K562 (cell line): ENCODE data around the gene BID. TPM values are rescaled to one million over a fixed set of nuclear protein-coding genes. Genes with fewer than 3 reads are reported as not detected.

Source experiments
- ATAC-seq: fragments of 200-7000 bp; cut with Tn5 transposase; 3 replicates; pipeline ENCODE4 v1.9.1; 2020; ENCODE audit warnings: moderate library complexity
- BruUV-seq: library from RNA; stranded (reverse); fragments of 400-500 nt; replicated peaks from 2 replicates; lab custom pipeline; 2021; lab: Mats Ljungman, UMichigan
- CTCF ChIA-PET: fragments of 300-600 bp; formaldehyde crosslinking; extraction: SDS; loops from one replicate; lab custom pipeline; 2021; ENCODE audit warnings: low intra/inter-chr PET ratio; lab: Yijun Ruan, JAX
- POLR2A ChIA-PET: fragments of 300-600, 350-650 bp; sonication (Branson Sonifier 250); formaldehyde crosslinking; extraction: SDS; loops from one replicate; lab custom pipeline; 2021; ENCODE audit warnings: antibody characterized with exemption, inconsistent platforms; lab: Yijun Ruan, JAX
- DNase-seq, 4 experiments: peaks; one replicate each; pipeline versions ENCODE4 v3.0.0 to v3.0.0-alpha.2; 2011 to 2018; ENCODE audit warnings: low spot score in 3 of 4, mixed read lengths in 3 of 4; ENCODE audit errors: extremely low read depth in 1 of 4
- FAIRE-seq: peaks from 2 replicates; lab custom pipeline; 2011; peaks lifted over from hg19 to GRCh38; lab: Jason Lieb, UNC
- H2AFZ ChIP-seq: 2 replicates; pipeline ENCODE4 v1.6.0; 2011; ENCODE audit warnings: low read depth, low read length, control low read depth, inconsistent platforms
- H3K27ac ChIP-seq: fragments of 200-600 bp; 3 replicates; pipeline ENCODE4 v1.8.0; 2011; ENCODE audit warnings: low read depth, mild to moderate bottlenecking, control low read depth, inconsistent platforms, low read length, moderate library complexity, mixed read lengths; ENCODE audit errors: extremely low read depth
- H3K27me3 ChIP-seq, 2 experiments: fragments of 300-600 bp in 1 of 2; 2 replicates in 1 of 2; 3 replicates in 1 of 2; pipeline versions ENCODE4 v1.6.0 to v1.8.0; 2011; ENCODE audit warnings: inconsistent platforms in 2 of 2, low read length in 2 of 2, mild to moderate bottlenecking in 1 of 2, mixed read lengths in 1 of 2, moderate library complexity in 1 of 2; ENCODE audit not compliant: control insufficient read depth in 2 of 2, insufficient read depth in 2 of 2
- H3K36me3 ChIP-seq: fragments of 300-600 bp; 3 replicates; pipeline ENCODE4 v1.8.0; 2011; ENCODE audit warnings: mild to moderate bottlenecking, low read length, inconsistent platforms; ENCODE audit not compliant: control insufficient read depth, insufficient read depth
- H3K4me1 ChIP-seq, 2 experiments: fragments of 200-600 bp in 1 of 2; replicated peaks in 1 of 2; 2 replicates in 1 of 2; 3 replicates in 1 of 2; pipeline versions ENCODE4 v1.5.1 to v1.8.0; 2011; ENCODE audit warnings: inconsistent platforms in 2 of 2, low read length in 2 of 2, mild to moderate bottlenecking in 1 of 2, mixed read lengths in 1 of 2, moderate library complexity in 1 of 2; ENCODE audit not compliant: control insufficient read depth in 2 of 2, insufficient read depth in 2 of 2
- H3K4me2 ChIP-seq: 2 replicates; pipeline ENCODE4 v1.6.1; 2011; ENCODE audit warnings: low read length, control low read depth, inconsistent platforms, mixed read lengths; ENCODE audit not compliant: insufficient read depth
- H3K4me3 ChIP-seq: fragments of 200-600 bp; sonication (generic), shearing (Covaris generic); 2 replicates; pipeline ENCODE4 v1.5.1; 2016; ENCODE audit warnings: control low read depth, inconsistent platforms
- H3K79me2 ChIP-seq: fragments of 200-600 bp; 3 replicates; pipeline ENCODE4 v1.8.0; 2011; ENCODE audit warnings: low read length, inconsistent platforms; ENCODE audit not compliant: control insufficient read depth, insufficient read depth
- H3K9ac ChIP-seq, 2 experiments: 2 replicates each; pipeline versions ENCODE4 v1.6.0 to v1.6.1; 2011; ENCODE audit warnings: low read depth in 2 of 2, low read length in 2 of 2, control low read depth in 1 of 2, inconsistent platforms in 1 of 2, mild to moderate bottlenecking in 1 of 2, mixed read lengths in 1 of 2; ENCODE audit not compliant: insufficient read depth in 1 of 2
- H3K9me1 ChIP-seq: one replicate; pipeline ENCODE4 v1.6.0; 2011; ENCODE audit warnings: inconsistent platforms, mild to moderate bottlenecking, low read length, moderate library complexity; ENCODE audit not compliant: control insufficient read depth, insufficient read depth
- H3K9me3 ChIP-seq: replicated peaks from 2 replicates; pipeline ENCODE4 v1.5.1; 2011; ENCODE audit warnings: low read depth, low read length, inconsistent platforms; ENCODE audit not compliant: control insufficient read depth, insufficient read depth
- H4K20me1 ChIP-seq: replicated peaks from 2 replicates; pipeline ENCODE4 v1.6.1; 2011; ENCODE audit warnings: low read length, inconsistent platforms, mixed read lengths; ENCODE audit not compliant: control insufficient read depth, insufficient read depth
- ARHGAP35 ChIP-seq: fragments of 450-650 bp; IDR thresholded peaks from 2 replicates; pipeline ENCODE4 v1.6.1; 2018; ENCODE audit not compliant: partially characterized antibody
- ARNT ChIP-seq, 2 experiments: fragments of 450-650 bp; IDR thresholded peaks; 2 replicates each; pipeline ENCODE4 v1.6.1; 2016; ENCODE audit warnings: mild to moderate bottlenecking in 1 of 2
- CCNT2 ChIP-seq: IDR thresholded peaks from 2 replicates; pipeline ENCODE4 v1.6.1; 2011; ENCODE audit warnings: borderline replicate concordance, low read depth, mild to moderate bottlenecking, moderate library complexity, mixed read lengths, low read length; ENCODE audit not compliant: insufficient read length; ENCODE audit errors: extremely low read depth
- ESRRA ChIP-seq: fragments of 450-650 bp; IDR thresholded peaks from 2 replicates; pipeline ENCODE4 v1.6.1; 2014; ENCODE audit warnings: low read depth, mild to moderate bottlenecking, moderate library complexity, borderline replicate concordance
- FOS ChIP-seq: IDR thresholded peaks from 3 replicates; pipeline ENCODE4 v1.6.1; 2011; ENCODE audit not compliant: insufficient read length; ENCODE audit errors: extremely low read depth
- FOXM1 ChIP-seq, 2 experiments: fragments of 450-650 bp in 1 of 2; sonication (generic) in 1 of 2; formaldehyde crosslinking in 1 of 2; IDR thresholded peaks; 2 replicates each; pipeline versions ENCODE4 v1.6.1 to v1.9.0; 2017 to 2022; ENCODE audit warnings: low read depth in 2 of 2, mild to moderate bottlenecking in 2 of 2, missing genetic modification reagents in 1 of 2, moderate library complexity in 1 of 2
- MAFK ChIP-seq: IDR thresholded peaks from 2 replicates; pipeline ENCODE4 v1.6.1; 2011; ENCODE audit warnings: low read length, improper control_type of control experiment
- NUFIP1 ChIP-seq: fragments of 450-650 bp; IDR thresholded peaks from 2 replicates; pipeline ENCODE4 v1.6.1; 2018; ENCODE audit not compliant: partially characterized antibody
- POLR2G ChIP-seq: fragments of 200-400 bp; formaldehyde crosslinking; IDR thresholded peaks from 2 replicates; pipeline ENCODE4 v1.6.1; 2017; ENCODE audit warnings: low read depth, mild to moderate bottlenecking, antibody characterized with exemption, low read length, moderate library complexity
- SIN3B ChIP-seq: fragments of 450-650 bp; IDR thresholded peaks from 2 replicates; pipeline ENCODE4 v1.6.1; 2017; ENCODE audit warnings: low read depth, mild to moderate bottlenecking, moderate library complexity
- TGIF2 ChIP-seq: sonication (generic); formaldehyde crosslinking; IDR thresholded peaks from 2 replicates; pipeline ENCODE4 v1.8.1; 2022; ENCODE audit warnings: mild to moderate bottlenecking, missing genetic modification reagents, moderate library complexity
- ZNF589 ChIP-seq: fragments of 200-800 bp; sonication (Bioruptor generic); IDR thresholded peaks from 2 replicates; pipeline ENCODE4 v1.6.1; 2016; ENCODE audit warnings: low read depth, missing genetic modification characterization, missing compliant biosample characterization
- whole genome bisulfite sequencing: fragments of 100-300 bp; shearing (Covaris generic); methylation state at CpG from one replicate; pipeline ENCODE4 v1.1.6; 2016; ENCODE audit warnings: low coverage, mixed read lengths; ENCODE audit not compliant: insufficient coverage; ENCODE audit errors: missing lambda C conversion rate; 5-methylcytosine and 5-hydroxymethylcytosine counted together
- in situ Hi-C: fragments of 300-500 bp; cut with MboI; formaldehyde crosslinking; loops from 4 replicates; pipeline ENCODE4 v1.15.0; 2018; ENCODE audit warnings: inconsistent platforms, mixed read lengths
- intact Hi-C: fragments of 100-400 bp; cut with micrococcal nuclease; formaldehyde crosslinking; loops from 2 replicates; pipeline ENCODE4 v1.14.2; 2022
- polyA plus RNA-seq, 8 experiments: library from polyadenylated mRNA; depleted of rRNA in 4 of 8; stranded (reverse) in 5 of 8; unstranded in 3 of 8; fragments of >200 nt; fragmentation: Nextera tagmentation in 2 of 8; fragmentation: Illumina TruSeq in 1 of 8; extraction: Ambion mirVana in 2 of 8; extraction: Trizol in 1 of 8; gene quantifications; 2 replicates each; pipeline versions ENCODE4 v1.2.1 to v1.2.3, GENCODE V29; 2011 to 2014; ENCODE audit warnings: inconsistent platforms in 1 of 8, missing spikeins in 1 of 8
- total RNA-seq, 7 experiments: library from RNA; depleted of rRNA in 6 of 7; stranded (reverse); fragments of >200 nt in 6 of 7; fragmentation: Illumina TruSeq in 2 of 7; extraction: Trizol in 2 of 7; gene quantifications; 2 replicates each; pipeline versions ENCODE4 v1.2.1 to v1.2.3, GENCODE V29; 2011 to 2021; ENCODE audit warnings: low replicate concordance in 1 of 7
- TF ChIP-seq, protein P1 (sequence below): fragments of 250-450 bp; sonication (Bioruptor Pico); IDR thresholded peaks from 2 replicates; pipeline ENCODE4 v1.4.0; 2020; ENCODE audit warnings: mild to moderate bottlenecking, moderate library complexity
- TF ChIP-seq, protein P2 (sequence below): sonication (generic); formaldehyde crosslinking; IDR thresholded peaks from 2 replicates; pipeline ENCODE4 v1.8.0; 2022; ENCODE audit warnings: mild to moderate bottlenecking, low read depth, missing genetic modification reagents
- TF ChIP-seq, protein P3 (sequence below): fragments of 200-800 bp; sonication (Bioruptor generic); IDR thresholded peaks from 2 replicates; pipeline ENCODE4 v1.6.1; 2017; ENCODE audit warnings: missing genetic modification characterization, missing compliant biosample characterization

The BID gene
- total and polyA plus RNA-seq, 9 of the 15 experiments (the other 6 are each of a cell fraction or from before 2014, with no cell fraction given) = 5.2 to 209 (median 63.7) TPM

- TF ChIP-seq CCNT2 (no peak), NUFIP1 (no peak), ARHGAP35 (no peak), TGIF2 (no peak), ARNT (IDR thresholded peaks at IDR 0.05) (no peak), FOS (no peak)
- TF ChIP-seq, protein P1, sequence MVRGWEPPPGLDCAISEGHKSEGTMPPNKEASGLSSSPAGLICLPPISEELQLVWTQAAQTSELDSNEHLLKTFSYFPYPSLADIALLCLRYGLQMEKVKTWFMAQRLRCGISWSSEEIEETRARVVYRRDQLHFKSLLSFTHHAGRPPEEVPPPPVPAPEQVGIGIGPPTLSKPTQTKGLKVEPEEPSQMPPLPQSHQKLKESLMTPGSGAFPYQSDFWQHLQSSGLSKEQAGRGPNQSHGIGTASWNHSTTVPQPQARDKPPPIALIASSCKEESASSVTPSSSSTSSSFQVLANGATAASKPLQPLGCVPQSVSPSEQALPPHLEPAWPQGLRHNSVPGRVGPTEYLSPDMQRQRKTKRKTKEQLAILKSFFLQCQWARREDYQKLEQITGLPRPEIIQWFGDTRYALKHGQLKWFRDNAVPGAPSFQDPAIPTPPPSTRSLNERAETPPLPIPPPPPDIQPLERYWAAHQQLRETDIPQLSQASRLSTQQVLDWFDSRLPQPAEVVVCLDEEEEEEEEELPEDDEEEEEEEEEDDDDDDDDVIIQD (CRISPR knock-in tag) = no peak
Measured at GRCh38 chr22:17705546-17705945, 68.7 kb downstream of the BID start (continued).

GRCh38 chr22:17703811-17704210, 70.5 kb downstream of the BID start:
- 0 out of 5 replicates have a peak, but pooled peaks cover 0 to 3% of the 10 kb centered on the region in 2 experiments for H3K4me1 ChIP-seq
- intact Hi-C loops = no loop called here
- in situ Hi-C loops = no loop called here
- no peak overlapping the region for H3K4me3 ChIP-seq
- H4K20me1 ChIP-seq = no peaks in the 10 kb centered on the region
- ATAC-seq (no peak), DNase-seq (no peak), FAIRE-seq (no peak)
- no peak overlapping the region for H3K9ac ChIP-seq
- TF ChIP-seq MAFK (no peak), FOXM1 (IDR thresholded peaks at IDR 0.05; ENCODE audit: low read depth) (no peak), FOXM1 (CRISPR knock-in tag; IDR thresholded peaks at IDR 0.05; ENCODE audit: low read depth) (no peak), POLR2G (no peak), ZNF589 (CRISPR knock-in tag) (no peak), SIN3B (no peak), ESRRA (no peak)
- TF ChIP-seq, protein P2, sequence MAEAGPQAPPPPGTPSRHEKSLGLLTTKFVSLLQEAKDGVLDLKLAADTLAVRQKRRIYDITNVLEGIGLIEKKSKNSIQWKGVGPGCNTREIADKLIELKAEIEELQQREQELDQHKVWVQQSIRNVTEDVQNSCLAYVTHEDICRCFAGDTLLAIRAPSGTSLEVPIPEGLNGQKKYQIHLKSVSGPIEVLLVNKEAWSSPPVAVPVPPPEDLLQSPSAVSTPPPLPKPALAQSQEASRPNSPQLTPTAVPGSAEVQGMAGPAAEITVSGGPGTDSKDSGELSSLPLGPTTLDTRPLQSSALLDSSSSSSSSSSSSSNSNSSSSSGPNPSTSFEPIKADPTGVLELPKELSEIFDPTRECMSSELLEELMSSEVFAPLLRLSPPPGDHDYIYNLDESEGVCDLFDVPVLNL (CRISPR knock-in tag) = no peak
- TF ChIP-seq, protein P3, sequence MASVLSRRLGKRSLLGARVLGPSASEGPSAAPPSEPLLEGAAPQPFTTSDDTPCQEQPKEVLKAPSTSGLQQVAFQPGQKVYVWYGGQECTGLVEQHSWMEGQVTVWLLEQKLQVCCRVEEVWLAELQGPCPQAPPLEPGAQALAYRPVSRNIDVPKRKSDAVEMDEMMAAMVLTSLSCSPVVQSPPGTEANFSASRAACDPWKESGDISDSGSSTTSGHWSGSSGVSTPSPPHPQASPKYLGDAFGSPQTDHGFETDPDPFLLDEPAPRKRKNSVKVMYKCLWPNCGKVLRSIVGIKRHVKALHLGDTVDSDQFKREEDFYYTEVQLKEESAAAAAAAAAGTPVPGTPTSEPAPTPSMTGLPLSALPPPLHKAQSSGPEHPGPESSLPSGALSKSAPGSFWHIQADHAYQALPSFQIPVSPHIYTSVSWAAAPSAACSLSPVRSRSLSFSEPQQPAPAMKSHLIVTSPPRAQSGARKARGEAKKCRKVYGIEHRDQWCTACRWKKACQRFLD = no peak
- no peaks in the 10 kb centered on the region for H3K9me3 ChIP-seq
- ChIA-PET POLR2A (no interaction called here), CTCF (no interaction called here)
- no peaks in the 10 kb centered on the region for H3K27me3 ChIP-seq
- H2AFZ ChIP-seq = no peak overlapping the region
- peaks cover 52% of the 10 kb centered on the region for H3K36me3 ChIP-seq
- H3K9me1 ChIP-seq = no peaks in the 10 kb centered on the region
- WGBS = 93% methylated on average over 2 of the region's 2 CpGs
- no peaks in the 10 kb centered on the region for H3K79me2 ChIP-seq
- no peak overlapping the region for H3K27ac ChIP-seq
- BruUV-seq = TSS peak; percentile 3
- H3K4me2 ChIP-seq = no peak overlapping the region
